Stimulated activated CD8-positive, alpha-beta memory T cell treated with anti-CD3 and anti-CD28 coated beads, Interleukin-4, amount 100 ng/mL, for 1 hour (primary cell): ENCODE measurements around the gene GOLGA6L4.
"Not testable (repeated sequence)": the region's sequence is repeated elsewhere in the genome, so short reads cannot be mapped to it uniquely, and the experiment has no call there.

ENCODE experiments used
- DNase-seq, 2 donors: peaks; one replicate each; pipeline ENCODE4 v3.0.0-alpha.2; 2020; ENCODE audit warnings: low read depth in 2 of 2, low spot score in 1 of 2

The GOLGA6L4 gene, protein sequence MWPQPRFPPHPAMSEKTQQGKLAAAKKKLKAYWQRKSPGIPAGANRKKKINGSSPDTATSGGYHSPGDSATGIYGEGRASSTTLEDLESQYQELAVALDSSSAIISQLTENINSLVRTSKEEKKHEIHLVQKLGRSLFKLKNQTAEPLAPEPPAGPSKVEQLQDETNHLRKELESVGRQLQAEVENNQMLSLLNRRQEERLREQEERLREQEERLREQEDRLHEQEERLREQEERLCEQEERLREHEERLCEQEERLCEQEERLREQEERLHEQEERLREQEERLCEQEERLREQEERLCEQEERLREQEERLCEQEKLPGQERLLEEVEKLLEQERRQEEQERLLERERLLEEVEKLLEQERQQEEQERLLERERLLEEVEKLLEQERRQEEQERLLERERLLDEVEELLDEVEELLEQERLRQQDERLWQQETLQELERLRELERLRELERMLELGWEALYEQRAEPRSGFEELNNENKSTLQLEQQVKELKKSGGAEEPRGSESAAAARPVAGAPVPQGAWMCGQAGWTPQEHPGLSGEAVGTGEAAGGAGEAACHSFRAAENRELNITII

GRCh38 chr15:84235573-84235972 lies at the start of gene GOLGA6L4:
Gene GOLGA6L4, plus strand, starts transcription at chr15:84235773. Its CDS starts 62 bp downstream, at chr15:84235835.
- not testable (repeated sequence) for DNase-seq

- DNase-seq, result not testable (repeated sequence)
Observed at GRCh38 chr15:84192982-84193381, 42.6 kb upstream of the GOLGA6L4 start.

DNA sequence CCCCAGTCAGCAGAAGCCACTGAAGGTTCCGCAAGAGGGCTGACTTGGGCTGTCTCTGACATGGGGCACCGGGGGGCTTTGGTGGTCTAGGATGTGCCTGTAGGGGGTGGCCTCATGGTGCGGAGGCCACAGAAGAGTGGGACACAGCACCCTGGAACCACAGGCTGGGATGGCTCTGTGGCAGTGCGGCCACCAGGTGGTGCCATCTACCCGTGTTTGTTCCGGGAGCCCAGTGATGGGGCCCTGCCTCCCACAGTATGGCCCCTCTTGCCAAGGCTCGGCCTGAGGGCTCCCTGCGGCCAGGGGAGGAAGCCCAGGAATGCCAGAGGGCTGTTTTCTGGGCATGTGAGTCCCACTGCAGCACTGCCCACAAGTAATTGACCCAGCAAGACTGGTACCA lies 40.0 kb upstream of the GOLGA6L4 start:
- not testable (repeated sequence) for DNase-seq

DNA sequence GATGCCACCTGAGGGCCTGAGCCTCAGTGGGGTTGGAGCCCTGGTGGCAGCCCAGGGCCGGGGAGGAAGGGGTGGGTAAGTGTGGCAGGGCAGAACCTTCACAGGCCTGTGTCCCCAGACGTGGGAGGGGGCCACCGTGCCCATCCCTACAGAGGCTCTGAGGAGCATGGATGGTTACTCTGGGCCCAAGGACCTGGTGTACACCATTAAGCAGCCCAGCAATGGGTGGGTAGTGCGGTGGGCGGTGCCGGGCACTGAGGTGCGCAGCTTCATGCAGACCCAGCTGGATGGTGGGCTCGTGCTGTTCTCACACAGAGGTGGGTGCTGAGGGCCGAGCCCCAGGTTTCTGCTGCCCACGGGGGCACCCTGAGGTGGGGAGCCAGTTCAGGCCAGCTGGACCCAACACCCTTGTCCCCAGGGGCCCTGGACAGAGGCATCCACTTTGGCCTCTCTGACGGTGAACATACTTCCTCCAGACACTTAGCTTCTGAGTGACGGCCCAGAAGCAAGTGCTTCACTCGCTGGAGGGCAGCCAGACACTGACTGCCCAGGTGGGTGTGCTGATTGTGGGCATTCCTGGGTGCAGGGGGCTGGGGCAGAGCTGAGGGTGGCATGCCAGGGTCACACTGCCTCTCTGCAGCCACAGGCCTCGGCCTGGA lies 38.9 kb upstream of the GOLGA6L4 start:
- DNase-seq, result not testable (repeated sequence)

GRCh38 chr15:84199865-84200264 lies 35.7 kb upstream of the GOLGA6L4 start:
- not testable (repeated sequence) for DNase-seq

- not testable (repeated sequence) for DNase-seq
Observed at GRCh38 chr15:84246441-84246840, 10.9 kb downstream of the GOLGA6L4 start.
